K562 treated with DMSO at 1 percent for 12 hours (cell line): ENCODE results near the gene LEPR. TPM values are rescaled to one million over a fixed set of nuclear protein-coding genes. Genes with fewer than 3 reads are reported as not detected.

Source experiments
- total RNA-seq: library from RNA; unstranded; fragments of 300-600 nt; gene quantifications from 2 replicates; pipeline ENCODE4 v1.2.3, GENCODE V29; 2022; ENCODE audit not compliant: insufficient read depth

Gene LEPR
- total RNA-seq, result 2.1 and 11.4 TPM in 2 replicates

GRCh38 chr1:65420590-65421350, at the start of gene LEPR, which contains the start of gene LEPROT:
LEPR (plus strand) TSS chr1:65420668; CDS start chr1:65565566, 144,898 bp downstream.
LEPROT (plus strand) TSS chr1:65420668; CDS start chr1:65420725, 57 bp downstream.

Other genes starting within 250 kb of the LEPR start
- 6.8 and 30.9 TPM in 2 replicates for gene DNAJC6, start 111.1 kb upstream of the LEPR start, total RNA-seq
- gene LEPROT, start within 50 bp of the LEPR start, total RNA-seq, result 21.1 and 25.8 TPM in 2 replicates